LNCaP clone FGC (cell line): ENCODE results near the gene USP4.
"Not testable (repeated sequence)": the region's sequence is repeated elsewhere in the genome, so short reads cannot be mapped to it uniquely, and the experiment has no call there.

Experiments
- DNase-seq: peaks from one replicate; pipeline ENCODE4 v3.0.0-alpha.2; 2011; ENCODE audit warnings: low read depth
- H3K4me3 ChIP-seq: 2 replicates; pipeline ENCODE4 v1.5.1; 2011; ENCODE audit warnings: mild to moderate bottlenecking, low read depth, low read length, control low read depth
- CTCF ChIP-seq: IDR thresholded peaks from 2 replicates; pipeline ENCODE4 v1.5.1; 2012; ENCODE audit warnings: mild to moderate bottlenecking; ENCODE audit not compliant: control insufficient read depth, insufficient read depth; ENCODE audit errors: extremely low read depth

The USP4 gene

GRCh38 chr3:49333916-49334633 lies 5.8 kb downstream of the USP4 start:
- no peak for DNase-seq
- no peak for TF ChIP-seq CTCF
- H3K4me3 ChIP-seq: no peak overlapping the region

DNA sequence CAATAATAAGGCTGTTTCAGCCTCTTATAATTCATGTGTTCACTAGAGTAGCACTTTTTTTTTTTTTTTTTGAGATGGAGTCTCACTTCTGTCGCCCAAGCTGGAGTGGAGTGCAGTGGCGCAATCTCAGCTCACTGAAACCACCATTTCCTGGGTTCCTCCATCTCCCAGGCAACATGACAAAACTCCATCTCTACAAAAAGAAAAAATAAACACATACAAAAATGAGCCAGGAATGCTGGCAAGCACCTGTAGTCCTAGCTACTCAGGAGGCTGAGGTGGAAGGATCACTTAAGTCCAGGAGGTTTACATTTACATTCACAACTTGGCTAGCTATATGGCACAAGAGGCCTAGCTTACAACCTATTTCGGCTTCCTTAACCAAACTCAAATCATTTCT lies 6.8 kb downstream of the USP4 start:
- no peak for TF ChIP-seq CTCF
- H3K4me3 ChIP-seq: no peak overlapping the region
- no peak for DNase-seq

- H3K4me3 ChIP-seq: no peak overlapping the region
- no peak for TF ChIP-seq CTCF
- DNase-seq: no peak
Measured at GRCh38 chr3:49329186-49329585, 10.7 kb downstream of the USP4 start.

- not testable (repeated sequence) for H3K4me3 ChIP-seq, DNase-seq
Measured at GRCh38 chr3:49328350-49328749, 11.5 kb downstream of the USP4 start.

DNA sequence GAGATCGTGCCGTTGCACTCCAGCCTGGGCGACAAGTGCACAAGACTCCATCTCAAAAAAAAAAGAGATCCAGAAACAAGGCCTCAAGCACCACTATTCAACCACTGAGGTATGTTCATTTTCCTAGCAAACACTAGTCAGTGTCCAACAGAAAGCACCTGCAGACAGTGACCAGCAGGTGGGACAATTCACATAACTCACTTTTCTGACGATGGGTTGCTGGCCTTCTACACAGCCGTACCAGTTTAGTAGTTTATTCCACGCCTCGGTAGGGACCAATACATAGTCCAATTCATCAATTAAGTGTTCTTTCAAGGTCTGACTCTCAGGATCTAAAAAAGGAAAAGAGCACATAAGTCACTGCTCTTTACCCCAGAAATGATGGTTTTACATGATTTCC lies 12.4 kb downstream of the USP4 start:
- DNase-seq: no peak
- TF ChIP-seq CTCF: peak; percentile 29; the same call in 1 of the 2 replicates
- no peak overlapping the region for H3K4me3 ChIP-seq

DNA sequence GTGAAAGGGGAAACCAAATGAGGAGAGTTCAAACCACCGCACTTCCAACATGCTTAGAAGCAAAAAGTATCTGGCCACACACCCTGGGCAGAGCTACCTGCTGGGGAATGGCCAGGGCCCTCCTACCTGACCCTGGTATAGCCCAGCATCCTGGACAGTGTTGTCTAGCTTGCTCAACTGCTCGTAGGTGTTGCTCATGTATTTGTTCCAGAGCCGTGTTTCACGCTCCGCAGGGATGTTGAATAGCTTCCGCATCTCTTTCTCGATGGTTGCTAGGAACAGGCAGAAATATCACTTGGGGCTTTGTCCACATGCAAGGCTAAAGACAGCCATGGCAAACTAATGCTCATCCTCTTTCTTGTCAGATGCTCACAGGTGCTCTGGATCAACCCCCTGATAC lies 15.1 kb downstream of the USP4 start:
- TF ChIP-seq CTCF: no peak
- DNase-seq: no peak
- H3K4me3 ChIP-seq: no peak overlapping the region

DNA sequence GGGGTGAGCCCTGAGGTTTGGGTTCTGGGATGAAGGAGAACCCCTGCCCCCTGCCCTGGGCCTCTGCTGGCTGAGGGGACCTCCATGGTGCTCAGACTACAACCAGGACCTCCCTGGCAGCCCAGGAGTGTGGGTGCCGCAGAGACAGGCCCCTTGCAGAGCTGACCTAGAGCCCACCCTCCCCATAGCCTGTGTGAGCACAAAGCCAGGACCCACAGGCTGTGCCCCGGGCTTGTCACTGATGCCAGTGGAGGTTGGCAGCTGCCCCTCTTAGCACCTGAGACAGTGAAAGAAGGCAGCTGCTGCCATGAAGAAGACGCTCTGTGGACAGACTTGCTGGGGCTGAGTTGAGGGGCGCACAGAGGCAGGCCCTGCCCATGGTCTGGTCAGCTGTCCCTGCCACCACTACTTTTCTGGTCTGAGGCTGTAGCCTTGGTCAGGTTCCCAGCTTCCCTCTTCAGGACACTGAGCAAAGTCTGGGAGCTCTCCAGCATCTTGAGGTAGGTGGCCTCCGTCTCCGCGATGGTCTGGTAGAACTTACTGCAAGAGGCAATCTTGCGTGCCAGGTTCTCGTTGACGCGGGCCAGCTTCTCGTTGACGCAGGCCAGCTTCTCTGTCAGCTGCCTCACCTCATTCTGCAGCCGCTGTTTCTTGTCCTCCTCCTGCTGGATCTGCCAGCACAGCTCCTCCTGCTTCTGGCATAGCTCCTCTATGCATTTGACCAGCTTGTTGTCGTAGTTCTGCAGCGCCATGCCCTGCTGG lies 23.0 kb downstream of the USP4 start:
- TF ChIP-seq CTCF: no peak
- no peak overlapping the region for H3K4me3 ChIP-seq
- DNase-seq: no peak
